GM13976 (cell line): ENCODE results near the gene VWA1.
"Not testable (repeated sequence)": the region's sequence is repeated elsewhere in the genome, so short reads cannot be mapped to it uniquely, and the experiment has no call there.

ENCODE experiments used
- DNase-seq: peaks from one replicate; pipeline ENCODE4 v3.0.0; 2012; ENCODE audit warnings: low spot score
- CTCF ChIP-seq: IDR thresholded peaks from 2 replicates; pipeline ENCODE4 v1.5.1; 2012; ENCODE audit warnings: borderline replicate concordance, mild to moderate bottlenecking; ENCODE audit not compliant: insufficient read depth; ENCODE audit errors: extremely low read depth, missing control alignments, control extremely low read depth
- in situ Hi-C: fragments of 300-500 bp; cut with MboI; formaldehyde crosslinking; loops from one replicate; pipeline ENCODE4 v1.12.0; 2022; ENCODE audit warnings: low sequenced_read_pairs, mixed read lengths, inconsistent platforms; ENCODE audit not compliant: unreplicated experiment

VWA1 gene

DNA sequence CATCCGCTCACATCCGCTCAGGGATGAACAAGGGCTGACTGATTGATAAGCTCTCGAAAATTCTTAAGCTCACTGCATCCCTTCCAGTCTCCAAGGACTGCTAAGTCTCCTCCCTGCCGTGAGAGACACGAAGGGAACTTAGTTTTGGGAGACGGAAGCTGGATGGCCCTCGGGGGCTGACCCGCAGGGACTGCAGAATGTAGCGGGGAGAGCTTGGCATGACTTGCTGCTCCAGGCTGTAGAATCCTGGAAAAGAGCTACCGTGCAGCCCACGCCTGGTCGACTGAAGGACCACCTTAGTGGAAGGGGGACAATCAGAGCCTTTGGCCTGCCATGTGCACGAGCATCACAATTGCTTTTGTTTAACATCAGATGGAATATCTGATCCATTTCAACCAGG is 19.7 kb upstream of the VWA1 start:
- in situ Hi-C loops, result no loop called here
- TF ChIP-seq CTCF, result no peak
- DNase-seq, result no peak

- DNase-seq, in situ Hi-C loops: not testable (repeated sequence)
Measured at GRCh38 chr1:1417396-1417795, 18.1 kb upstream of the VWA1 start.

- DNase-seq, result peak; percentile 50
- in situ Hi-C loops, result not testable (repeated sequence)
Measured at GRCh38 chr1:1417825-1418463, 17.5 kb upstream of the VWA1 start.

DNA sequence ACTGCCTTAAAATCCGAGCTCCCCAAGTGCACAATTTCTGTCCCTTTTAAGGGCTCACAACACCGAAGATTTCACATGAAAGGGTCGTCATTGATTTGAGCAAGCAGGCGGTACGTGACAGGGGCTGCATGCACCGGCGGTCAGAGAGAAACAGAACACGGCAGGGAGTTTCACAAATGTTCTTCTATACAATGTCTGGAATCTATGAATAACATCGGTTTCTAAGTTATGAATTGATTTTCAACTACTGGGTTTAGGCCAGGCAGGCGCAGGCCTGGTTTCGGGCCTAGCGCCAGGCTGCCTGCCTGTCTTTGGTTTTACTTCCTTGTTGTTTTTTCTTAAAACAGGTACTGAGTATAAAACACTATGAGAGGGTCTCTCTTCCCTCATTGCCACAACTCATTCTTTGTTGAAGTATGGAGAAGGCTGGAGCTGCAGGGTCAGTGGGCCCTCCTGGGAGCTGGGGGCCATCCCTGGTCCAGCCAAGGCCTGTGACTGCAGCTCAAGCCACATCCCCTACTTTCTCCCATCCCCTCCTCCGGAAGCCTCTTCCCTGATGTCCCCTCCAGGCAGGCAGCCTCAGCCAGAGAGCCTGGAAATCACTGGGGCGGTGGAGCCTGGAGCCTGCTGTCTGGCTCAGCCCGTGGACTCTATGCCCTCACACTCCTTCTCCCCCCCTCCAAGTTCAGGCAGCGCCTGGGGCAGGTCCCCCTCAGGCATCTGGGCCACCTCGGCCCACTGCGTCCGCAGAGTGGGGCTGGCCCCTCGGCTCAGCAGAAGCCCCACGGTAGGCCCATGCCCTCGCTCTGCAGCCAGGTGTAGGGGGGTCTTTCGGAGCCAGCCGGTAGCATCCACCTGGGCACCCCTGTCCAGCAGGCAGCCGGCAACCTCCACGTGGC is 16.8 kb upstream of the VWA1 start:
- in situ Hi-C loops, result no loop called here
- no peak for TF ChIP-seq CTCF
- DNase-seq, result peak; percentile 47

DNA sequence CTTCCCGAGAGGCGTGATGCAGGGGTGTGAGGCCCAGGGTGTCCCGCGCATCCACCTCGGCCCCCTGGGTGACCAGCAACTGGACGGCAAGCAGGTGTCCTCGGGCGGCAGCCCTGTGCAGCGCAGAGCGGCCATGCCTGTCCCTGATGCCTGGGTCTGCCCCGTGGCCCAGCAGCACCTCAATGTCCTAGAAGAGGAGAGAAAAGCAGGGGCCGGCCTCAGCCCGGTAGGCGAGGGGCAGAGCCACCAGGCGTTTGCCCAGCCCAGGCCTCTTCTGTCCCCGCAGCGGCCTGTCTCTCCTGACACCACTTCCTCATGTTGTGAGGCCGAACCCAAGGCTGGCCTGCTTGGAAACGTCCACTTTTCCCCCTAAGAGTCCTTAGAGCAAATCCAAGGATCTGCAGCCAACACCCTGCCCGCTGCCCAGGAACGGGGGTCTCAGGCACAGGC is 16.1 kb upstream of the VWA1 start:
- in situ Hi-C loops, result no loop called here
- DNase-seq, result no peak
- TF ChIP-seq CTCF, result no peak

DNA sequence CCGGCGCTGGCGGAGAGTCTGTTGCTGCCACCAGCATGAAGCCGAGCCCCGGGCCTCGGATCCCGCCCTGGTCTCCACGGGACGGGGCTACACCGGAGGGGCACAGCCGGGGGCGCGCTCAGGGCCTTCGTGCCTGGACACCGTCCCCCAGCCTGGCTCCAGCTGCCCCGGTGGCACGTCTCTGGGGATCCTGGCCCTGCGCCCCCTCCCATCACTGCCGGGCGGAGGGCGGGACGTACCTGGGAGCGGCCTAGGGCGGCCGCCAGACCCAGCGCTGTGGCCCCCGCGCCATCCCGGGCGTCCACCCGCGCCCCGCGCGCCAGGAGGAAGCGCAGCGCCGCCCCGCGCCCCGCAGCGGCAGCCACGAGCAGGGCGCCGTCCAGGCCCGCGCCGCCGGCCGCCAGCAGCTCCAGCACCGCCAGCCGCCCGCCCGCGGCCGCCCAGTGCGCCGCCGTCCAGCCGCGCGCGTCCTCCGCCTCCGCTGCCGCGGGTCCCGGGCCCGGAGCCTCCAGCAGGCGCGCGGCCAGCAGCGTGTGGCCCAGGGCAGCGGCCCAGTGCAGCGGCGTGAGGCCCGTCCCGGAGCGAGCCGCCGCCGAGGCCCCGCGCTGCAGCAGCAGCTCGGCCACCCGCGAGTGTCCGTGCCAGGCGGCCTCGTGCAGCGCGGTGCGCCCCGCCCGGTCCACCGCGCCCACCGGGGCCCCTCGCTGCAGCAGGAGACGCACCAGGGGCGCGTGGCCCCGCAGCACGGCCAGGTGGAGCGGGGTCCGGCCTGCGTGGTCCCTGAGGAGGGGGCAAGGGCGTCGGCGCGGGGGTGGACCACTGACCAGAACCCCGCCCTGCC is 15.5 kb upstream of the VWA1 start:
- no peak for DNase-seq
- no peak for TF ChIP-seq CTCF
- in situ Hi-C loops, result no loop called here

- DNase-seq, result no peak
- TF ChIP-seq CTCF, result no peak
- in situ Hi-C loops, result no loop called here
Measured at GRCh38 chr1:1420654-1421141, 14.8 kb upstream of the VWA1 start.
